ENCODE measurements around the gene CYS1.
"Not testable (repeated sequence)": the region's sequence is repeated elsewhere in the genome, so short reads cannot be mapped to it uniquely, and the experiment has no call there.

The CYS1 gene

GRCh38 chr2:10011606-10012325 lies 68.4 kb downstream of the CYS1 start:
- not testable (repeated sequence) for DNase-seq

GRCh38 chr2:10010861-10011605 lies 69.2 kb downstream of the CYS1 start:
- not testable (repeated sequence) for DNase-seq

- no peak for DNase-seq
Observed at GRCh38 chr2:10009811-10010781, 70.1 kb downstream of the CYS1 start.

DNA sequence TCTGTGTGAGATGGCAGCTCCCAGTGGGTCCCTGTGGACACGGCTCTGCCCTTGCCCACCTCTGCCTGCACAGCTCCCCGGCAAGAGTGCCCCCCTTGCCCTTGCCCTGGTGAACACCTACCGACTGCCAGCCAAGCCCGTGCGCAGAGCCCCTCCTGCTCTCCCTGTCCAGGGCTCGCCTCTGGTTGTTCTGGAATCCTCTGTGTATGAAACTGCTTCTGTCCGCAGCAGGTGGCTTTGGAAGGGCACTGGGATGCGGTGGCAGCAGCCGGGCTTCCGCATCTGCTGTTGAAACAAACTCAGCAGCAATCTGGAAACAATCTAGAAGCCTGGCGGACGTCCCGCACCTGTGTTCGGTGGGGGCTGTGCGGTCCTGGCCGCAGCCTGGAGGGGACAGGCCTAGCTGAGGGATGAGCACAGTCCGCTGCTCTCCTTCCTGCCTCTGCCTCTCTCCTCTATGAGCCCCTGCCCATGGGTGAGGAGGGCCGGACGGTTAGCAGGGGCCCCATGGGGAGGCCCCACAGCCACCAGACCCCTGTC lies 70.9 kb downstream of the CYS1 start:
- DNase-seq, result no peak

GRCh38 chr2:10008809-10009176 lies 71.4 kb downstream of the CYS1 start:
- no peak for DNase-seq

GRCh38 chr2:10007921-10008808 lies 72.0 kb downstream of the CYS1 start:
- DNase-seq, result no peak

DNA sequence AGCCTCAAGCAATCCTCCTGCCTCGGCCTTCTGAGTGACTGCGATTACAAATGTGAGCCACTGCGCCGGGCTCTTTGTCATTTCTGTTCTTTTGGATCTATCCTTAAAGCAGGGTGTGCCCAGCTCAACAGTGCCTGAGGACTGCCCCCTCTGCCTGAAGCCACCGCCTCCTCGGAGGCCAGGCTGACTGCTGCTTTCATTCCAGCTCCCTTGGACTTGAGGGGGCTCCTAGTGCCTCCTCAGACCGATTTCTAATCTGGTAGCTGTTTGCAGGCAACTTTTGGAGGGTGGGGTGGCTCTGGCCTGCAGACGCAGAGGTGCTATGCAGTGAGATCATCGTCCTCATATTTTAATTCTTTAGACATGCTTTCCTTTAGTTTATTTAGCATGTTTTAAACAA lies 72.8 kb downstream of the CYS1 start:
- no peak for DNase-seq

All from NCI-H510A treated with DMSO at 0.1 percent for 48 hours (cell line).